Measurements from ENCODE around the gene DUS1L.

DNA sequence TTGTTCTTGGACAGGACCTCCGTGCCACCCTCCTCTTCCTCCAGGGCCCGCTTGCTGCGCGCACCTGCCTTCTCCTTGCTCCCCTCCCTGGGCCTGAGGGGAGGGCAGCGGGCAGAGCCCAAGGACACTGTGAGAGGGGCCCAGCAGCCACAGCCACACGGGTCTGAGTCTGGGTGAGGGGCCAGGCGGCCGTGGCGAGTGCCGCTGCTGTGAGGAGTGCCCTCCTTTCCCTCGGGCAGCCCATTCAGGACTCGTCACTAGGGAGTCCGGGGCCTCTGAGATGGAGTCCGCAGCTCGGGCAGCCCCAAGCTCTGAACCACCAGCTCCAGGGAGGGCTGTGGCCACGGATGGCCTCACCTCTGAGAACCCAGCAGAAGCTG lies 5.6 kb downstream of the DUS1L start:
- TF ChIP-seq, protein P1, sequence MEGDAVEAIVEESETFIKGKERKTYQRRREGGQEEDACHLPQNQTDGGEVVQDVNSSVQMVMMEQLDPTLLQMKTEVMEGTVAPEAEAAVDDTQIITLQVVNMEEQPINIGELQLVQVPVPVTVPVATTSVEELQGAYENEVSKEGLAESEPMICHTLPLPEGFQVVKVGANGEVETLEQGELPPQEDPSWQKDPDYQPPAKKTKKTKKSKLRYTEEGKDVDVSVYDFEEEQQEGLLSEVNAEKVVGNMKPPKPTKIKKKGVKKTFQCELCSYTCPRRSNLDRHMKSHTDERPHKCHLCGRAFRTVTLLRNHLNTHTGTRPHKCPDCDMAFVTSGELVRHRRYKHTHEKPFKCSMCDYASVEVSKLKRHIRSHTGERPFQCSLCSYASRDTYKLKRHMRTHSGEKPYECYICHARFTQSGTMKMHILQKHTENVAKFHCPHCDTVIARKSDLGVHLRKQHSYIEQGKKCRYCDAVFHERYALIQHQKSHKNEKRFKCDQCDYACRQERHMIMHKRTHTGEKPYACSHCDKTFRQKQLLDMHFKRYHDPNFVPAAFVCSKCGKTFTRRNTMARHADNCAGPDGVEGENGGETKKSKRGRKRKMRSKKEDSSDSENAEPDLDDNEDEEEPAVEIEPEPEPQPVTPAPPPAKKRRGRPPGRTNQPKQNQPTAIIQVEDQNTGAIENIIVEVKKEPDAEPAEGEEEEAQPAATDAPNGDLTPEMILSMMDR (conservative IDR thresholded peaks at IDR 0.05): no peak
- TF ChIP-seq ZFX (IDR thresholded peaks at IDR 0.05): no peak
